Psoas muscle (tissue), 8 donors: ENCODE measurements around the gene ROM1. TPM values are rescaled to one million over a fixed set of nuclear protein-coding genes. Genes with fewer than 3 reads are reported as not detected.
"Not testable (repeated sequence)": the region's sequence is repeated elsewhere in the genome, so short reads cannot be mapped to it uniquely, and the experiment has no call there.

Source experiments
- ATAC-seq, 4 donors: fragments of 200-7000 bp; cut with Tn5 transposase; one replicate each; pipeline ENCODE4 v1.9.1; 2020; ENCODE audit warnings: moderate library complexity in 3 of 4, mild to moderate bottlenecking in 2 of 4
- DNase-seq, 2 donors: peaks; one replicate each; pipeline ENCODE4 v3.0.0-alpha.2; 2020
- H3K27ac ChIP-seq: fragments of 200-600 bp; one replicate; pipeline ENCODE4 v1.8.0; 2022
- H3K27me3 ChIP-seq, 3 donors: fragments of 200-600 bp in 1 of 3; one replicate each; pipeline versions ENCODE4 v1.6.1 to v1.8.0; 2013 to 2022; ENCODE audit warnings: low read length in 2 of 3, mild to moderate bottlenecking in 2 of 3, moderate library complexity in 1 of 3; ENCODE audit not compliant: insufficient read depth in 3 of 3
- H3K36me3 ChIP-seq, 2 donors: fragments of 200-600 bp in 1 of 2; one replicate each; pipeline versions ENCODE4 v1.6.1 to v1.8.0; 2013 to 2022; ENCODE audit warnings: low read depth in 1 of 2, mild to moderate bottlenecking in 1 of 2, moderate library complexity in 1 of 2; ENCODE audit not compliant: insufficient read depth in 1 of 2
- H3K4me1 ChIP-seq: fragments of 200-600 bp; one replicate; pipeline ENCODE4 v1.8.0; 2022
- H3K4me3 ChIP-seq: fragments of 200-600 bp; one replicate; pipeline ENCODE4 v1.8.0; 2022; ENCODE audit warnings: mild to moderate bottlenecking
- H3K9me3 ChIP-seq: fragments of 200-600 bp; one replicate; pipeline ENCODE4 v1.8.0; 2022
- WGBS, 3 donors: extraction: QIAGEN DNeasy Blood & Tissue Kit; methylation state at CpG; one replicate each; pipeline versions ENCODE4 v1.1.6 to v1.1.7; 2013; 5-methylcytosine and 5-hydroxymethylcytosine counted together
- intact Hi-C, 2 donors: fragments of 100-400 bp; cut with DNase I; formaldehyde crosslinking; loops; one replicate each; pipeline versions ENCODE4 v1.11.0 to v1.14.2; 2022
- polyA plus RNA-seq, 3 donors: library from polyadenylated mRNA; stranded (reverse); fragments of 200-250 nt; gene quantifications; one replicate each; pipeline ENCODE4 v1.2.3, GENCODE V29; 2013
- total RNA-seq, 4 donors: library from RNA; stranded (reverse); fragmentation: NEBNext Ultra II Directional in 2 of 4; extraction: Animal tissue kit (Norgen Biotek cat#: 25700) in 2 of 4; gene quantifications; one replicate each; pipeline versions ENCODE4 v1.2.1 to v1.2.4, GENCODE V29; 2021 to 2023
- TF ChIP-seq, protein P1 (sequence below): fragments of 200-600 bp; IDR thresholded peaks from one replicate; pipeline ENCODE4 v1.8.0; 2022; ENCODE audit warnings: antibody characterized with exemption
- donor health status: healthy with polysubstance abuse.
- donor health status: DM: no; HTN: no; CAD: no; lungs with moderate emphysema.
- donor health status: Bipolar disorder and iron deficiency.
- donor health status: healthy.
- donor health status: DM: yes; HTN: yes; CAD: no.
- donor health status: DM: no; HTN: no; CAD: no.
- donor health status: DM: no; HTN: no; CAD: no.
- donor health status: DM: yes; HTN: yes; CAD: no.

ROM1 gene
- total and polyA plus RNA-seq, 7 donors, result 2.0 to 5.5 (median 3.7) TPM

- Histone ChIP-seq H3K27ac (no peak overlapping the region), H3K4me1 (peaks cover 29% of the 10 kb centered on the region), H3K36me3 (peaks cover 0 to 29% of the 10 kb centered on the region in 2 donors), H3K4me3 (no peak overlapping the region), H3K27me3 (no peaks in the 10 kb centered on the region), H3K9me3 (no peaks in the 10 kb centered on the region)
- ATAC-seq (no peak), DNase-seq (no peak)
- TF ChIP-seq, protein P1, sequence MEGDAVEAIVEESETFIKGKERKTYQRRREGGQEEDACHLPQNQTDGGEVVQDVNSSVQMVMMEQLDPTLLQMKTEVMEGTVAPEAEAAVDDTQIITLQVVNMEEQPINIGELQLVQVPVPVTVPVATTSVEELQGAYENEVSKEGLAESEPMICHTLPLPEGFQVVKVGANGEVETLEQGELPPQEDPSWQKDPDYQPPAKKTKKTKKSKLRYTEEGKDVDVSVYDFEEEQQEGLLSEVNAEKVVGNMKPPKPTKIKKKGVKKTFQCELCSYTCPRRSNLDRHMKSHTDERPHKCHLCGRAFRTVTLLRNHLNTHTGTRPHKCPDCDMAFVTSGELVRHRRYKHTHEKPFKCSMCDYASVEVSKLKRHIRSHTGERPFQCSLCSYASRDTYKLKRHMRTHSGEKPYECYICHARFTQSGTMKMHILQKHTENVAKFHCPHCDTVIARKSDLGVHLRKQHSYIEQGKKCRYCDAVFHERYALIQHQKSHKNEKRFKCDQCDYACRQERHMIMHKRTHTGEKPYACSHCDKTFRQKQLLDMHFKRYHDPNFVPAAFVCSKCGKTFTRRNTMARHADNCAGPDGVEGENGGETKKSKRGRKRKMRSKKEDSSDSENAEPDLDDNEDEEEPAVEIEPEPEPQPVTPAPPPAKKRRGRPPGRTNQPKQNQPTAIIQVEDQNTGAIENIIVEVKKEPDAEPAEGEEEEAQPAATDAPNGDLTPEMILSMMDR, result no peak
- intact Hi-C loops, result no loop called here
- 83 to 92% (median 85%) methylated on average over 11 of the region's 11 CpGs for WGBS, 3 donors
These were observed 36.4 kb downstream of the ROM1 start for GRCh38 chr11:62649486-62649885.

GRCh38 chr11:62650283-62650682 lies 37.2 kb downstream of the ROM1 start:
- intact Hi-C loops, result loop anchor here in 1 of 2 donors (5.0 kb wide), 1 partner anchor 38 kb away; the partner anchor contains the start of genes EML3 and ROM1
- H3K4me3 ChIP-seq, H3K27ac ChIP-seq, H3K27me3 ChIP-seq, H3K9me3 ChIP-seq, ATAC-seq, DNase-seq: not testable (repeated sequence)
- WGBS, 3 donors, result 93 to 95% (median 94%) methylated on average over 12 of the region's 12 CpGs
- peaks cover 23% of the 10 kb centered on the region for H3K4me1 ChIP-seq
- peaks cover 0 to 29% of the 10 kb centered on the region in 2 donors for H3K36me3 ChIP-seq

DNA sequence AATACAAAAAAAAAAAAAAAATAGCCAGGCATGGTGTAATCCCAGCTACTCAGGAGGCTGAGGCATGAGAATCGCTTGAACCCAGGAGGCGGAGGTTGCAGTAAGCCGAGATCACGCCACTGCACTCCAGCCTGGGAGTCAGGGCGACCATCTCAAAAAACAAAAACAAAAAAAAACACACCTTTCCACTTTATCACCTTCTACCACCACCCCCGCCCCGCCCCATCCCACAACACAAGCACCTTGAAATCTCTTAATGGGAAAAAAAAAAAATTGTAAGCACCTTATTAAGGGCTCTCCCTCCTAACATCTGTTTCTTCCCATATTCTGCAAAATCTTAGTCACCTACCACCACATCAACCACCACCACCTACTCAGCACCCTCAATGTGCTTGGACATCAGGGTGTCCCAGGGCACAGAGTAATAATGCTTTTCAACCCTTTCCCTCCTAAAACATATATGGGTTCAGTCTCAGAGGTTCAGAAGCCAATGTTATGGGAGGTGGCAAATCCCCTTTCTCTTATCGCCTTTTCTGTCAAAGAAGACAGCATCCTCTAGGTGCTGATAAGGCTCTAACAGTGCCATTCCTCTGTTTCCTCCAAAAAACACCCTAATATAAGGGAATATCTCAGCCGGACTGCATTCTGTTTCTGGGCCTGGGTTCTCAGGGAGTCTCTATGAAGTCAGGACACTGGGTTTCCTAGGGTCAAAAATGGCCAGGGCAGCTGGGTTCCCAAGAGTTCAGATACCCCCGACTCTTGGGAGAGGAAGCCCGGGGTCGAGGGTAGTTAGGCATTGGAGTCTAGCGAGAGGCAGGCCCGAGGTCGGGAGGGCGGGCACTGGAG lies 39.3 kb downstream of the ROM1 start:
- WGBS, 3 donors, result 39 to 41% (median 39%) methylated on average over 16 of the region's 16 CpGs
- no peak for DNase-seq
- TF ChIP-seq, protein P1, result no peak
- peaks cover 0 to 29% of the 10 kb centered on the region in 2 donors for H3K36me3 ChIP-seq
- H3K27me3 ChIP-seq, result no peaks in the 10 kb centered on the region
- peaks cover 11% of the 10 kb centered on the region for H3K4me1 ChIP-seq
- intact Hi-C loops, result loop anchor here in 1 of 2 donors (5.0 kb wide), 1 partner anchor 40 kb away; the partner anchor contains the start of genes EML3 and ROM1
- peak overlapping the region; percentile 95 for H3K27ac ChIP-seq
- no peak for ATAC-seq
- H3K4me3 ChIP-seq, result peak overlapping the region; percentile 93
- H3K9me3 ChIP-seq, result no peaks in the 10 kb centered on the region

DNA sequence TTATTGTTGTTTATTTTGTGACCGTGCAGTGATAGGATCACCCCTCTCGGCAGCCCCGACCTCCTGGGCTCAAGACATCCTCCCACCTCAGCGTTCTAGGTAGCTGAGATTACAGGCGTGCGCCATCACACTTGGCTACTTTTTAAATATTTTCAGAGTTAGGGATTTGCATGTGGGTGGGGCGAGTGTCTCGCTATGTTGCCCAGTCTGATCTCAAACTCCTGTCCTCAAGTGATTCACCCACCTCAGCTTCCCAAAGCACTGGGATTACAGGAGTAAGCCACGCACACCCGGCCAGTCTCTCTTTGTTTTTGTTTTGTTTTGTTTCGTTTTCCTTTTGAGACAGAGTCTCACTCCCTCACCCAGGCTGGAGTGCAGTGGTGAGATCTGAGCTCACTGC lies 41.2 kb downstream of the ROM1 start:
- Histone ChIP-seq H3K27me3 (no peaks in the 10 kb centered on the region), H3K36me3 (peaks cover 0 to 10% of the 10 kb centered on the region in 2 donors), H3K27ac (no peak overlapping the region), H3K4me3 (no peak overlapping the region), H3K4me1 (peaks cover 8% of the 10 kb centered on the region), H3K9me3 (no peaks in the 10 kb centered on the region)
- TF ChIP-seq, protein P1, result no peak
- 87 to 90% (median 90%) methylated on average over 11 of the region's 11 CpGs for whole genome bisulfite sequencing, 3 donors
- ATAC-seq (no peak), DNase-seq (no peak)
- intact Hi-C loops, result loop anchor here in 1 of 2 donors (5.0 kb wide), 1 partner anchor 42 kb away; the partner anchor contains the start of genes EML3 and ROM1

DNA sequence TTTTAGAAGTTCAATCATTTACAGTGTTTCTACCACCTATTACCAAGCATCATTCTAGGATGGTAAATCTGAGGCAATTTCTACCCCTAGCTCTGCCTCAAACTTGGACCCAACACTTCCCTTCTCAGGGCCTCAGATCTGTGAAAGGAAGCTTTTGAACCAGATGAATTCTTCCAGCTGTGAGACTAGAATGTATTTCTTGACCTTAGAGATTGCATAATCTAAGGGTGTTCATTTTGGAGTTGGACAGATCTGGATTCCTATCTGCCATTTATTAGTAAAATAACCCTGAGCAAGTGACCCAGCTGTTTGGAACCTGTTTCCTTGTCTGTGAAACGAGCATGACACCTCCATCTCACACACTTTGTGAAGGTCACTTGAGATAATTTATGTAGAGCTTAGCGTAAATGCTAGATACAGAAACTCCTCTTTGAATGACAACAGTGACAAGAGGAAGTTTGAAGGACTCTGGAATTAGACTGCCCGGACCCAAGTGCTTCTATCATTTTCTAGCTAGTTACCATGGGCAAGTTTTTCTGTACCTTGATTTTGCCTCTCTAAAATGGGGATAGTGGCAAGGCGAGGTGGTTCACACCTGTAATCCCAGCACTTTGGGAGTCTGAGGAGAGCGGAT lies 43.9 kb downstream of the ROM1 start:
- Histone ChIP-seq H3K36me3 (peaks cover 0 to 7% of the 10 kb centered on the region in 2 donors), H3K27ac (no peak overlapping the region), H3K9me3 (no peaks in the 10 kb centered on the region), H3K4me3 (no peak overlapping the region), H3K27me3 (no peaks in the 10 kb centered on the region), H3K4me1 (peaks cover 3% of the 10 kb centered on the region)
- WGBS, 3 donors, result 61 to 69% (median 64%) methylated on average over 5 of the region's 5 CpGs
- ATAC-seq (no peak), DNase-seq (no peak)
- TF ChIP-seq, protein P1, result no peak
- intact Hi-C loops, result no loop called here
